ENCODE measurements around the gene FZD2. TPM values are rescaled to one million over a fixed set of nuclear protein-coding genes. Genes with fewer than 3 reads are reported as not detected.

FZD2 gene
- total and polyA plus RNA-seq, 4 donors: 0.37 to 0.61 (median 0.42) TPM; not detected in 1

DNA sequence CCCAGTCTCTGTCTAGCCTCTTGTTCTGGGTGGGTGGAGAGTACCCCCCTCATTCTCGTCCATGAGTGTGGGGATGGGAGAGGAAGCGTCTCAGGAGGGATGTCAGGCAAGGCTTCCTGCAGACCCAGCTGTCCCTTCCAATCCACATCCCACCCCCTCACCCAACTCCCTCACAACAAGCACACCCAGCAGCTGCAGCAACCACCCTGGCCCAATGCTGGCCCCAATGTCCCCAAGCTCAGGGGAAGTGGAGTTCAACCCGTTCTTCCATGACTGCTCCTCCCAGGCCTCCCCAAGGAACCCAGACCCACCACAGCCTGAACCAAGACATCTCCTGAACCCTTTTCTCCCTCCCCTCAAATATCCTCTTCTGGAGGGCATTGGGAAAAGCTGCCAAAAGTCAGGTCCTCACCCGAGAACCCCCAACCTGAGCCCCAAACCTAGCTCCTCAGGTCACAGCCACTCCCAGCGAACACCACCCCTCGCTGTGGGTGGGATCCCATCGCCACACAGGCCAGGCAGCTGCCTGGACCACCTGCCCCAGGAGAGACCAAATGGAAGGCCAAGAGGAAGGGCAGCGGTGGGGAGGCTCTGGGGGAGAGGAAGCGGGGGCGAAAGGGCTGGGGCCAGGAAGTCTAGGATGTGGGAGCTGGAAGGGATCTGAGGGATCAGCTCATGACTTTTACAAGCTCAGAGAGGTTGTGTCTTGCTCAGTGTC is 47.6 kb downstream of the FZD2 start:
- H3K9me3 ChIP-seq (ENCODE audit: control insufficient read depth in 4 of 4, low read length in 3 of 4): no peaks in the 10 kb centered on the region
- H3K4me1 ChIP-seq (ENCODE audit: control insufficient read depth in 4 of 4, insufficient read depth in 4 of 4, low read length in 3 of 4): no peaks in the 10 kb centered on the region
- H3K27me3 ChIP-seq (ENCODE audit: control insufficient read depth in 4 of 4, insufficient read depth in 4 of 4, low read length in 3 of 4): peaks cover 0 to 5% (median 0%) of the 10 kb centered on the region in 4 donors
- H3K9ac ChIP-seq (ENCODE audit: low read depth in 1 of 2, low read length in 2 of 2): no peak overlapping the region
- no peak for TF ChIP-seq SP1 (IDR thresholded peaks at IDR 0.05)
- no peak overlapping the region for H3K4me3 ChIP-seq (ENCODE audit: low read depth in 1 of 3, low read length in 3 of 3)
- no peak for DNase-seq (ENCODE audit: low spot score)
- no peaks in the 10 kb centered on the region for H3K36me3 ChIP-seq (ENCODE audit: control insufficient read depth in 4 of 4, insufficient read depth in 3 of 4, low read depth in 1 of 4, low read length in 3 of 4)
- H3K27ac ChIP-seq (ENCODE audit: low read depth in 1 of 2, low read length in 2 of 2): no peak overlapping the region
- 81% methylated on average over 10 of the region's 10 CpGs for WGBS

DNA sequence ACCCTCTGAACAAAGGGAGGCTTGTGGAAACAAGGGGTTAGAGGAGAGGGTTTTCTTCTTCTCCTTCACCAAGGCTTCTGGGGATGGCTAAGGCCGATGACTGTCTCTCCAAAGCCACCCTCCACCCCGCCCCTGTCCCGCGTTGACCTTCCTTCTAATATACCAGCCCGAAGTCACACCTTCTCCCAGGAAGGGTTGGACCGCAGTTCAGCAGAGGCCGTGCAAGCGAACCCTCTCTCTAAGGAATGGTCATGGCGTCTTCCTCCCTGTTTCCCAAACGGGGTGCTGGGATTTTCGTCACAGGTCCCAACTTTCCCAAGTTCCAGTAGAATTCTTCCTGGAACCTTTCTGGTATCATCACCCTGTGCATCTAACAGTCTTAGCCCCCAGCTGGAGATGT is 49.4 kb downstream of the FZD2 start:
- whole genome bisulfite sequencing: 94% methylated on average over 11 of the region's 11 CpGs
- Histone ChIP-seq H3K27me3 (ENCODE audit: control insufficient read depth in 4 of 4, insufficient read depth in 4 of 4, low read length in 3 of 4) (peaks cover 0 to 4% (median 0%) of the 10 kb centered on the region in 4 donors), H3K4me1 (ENCODE audit: control insufficient read depth in 4 of 4, insufficient read depth in 4 of 4, low read length in 3 of 4) (no peaks in the 10 kb centered on the region), H3K9me3 (ENCODE audit: control insufficient read depth in 4 of 4, low read length in 3 of 4) (no peaks in the 10 kb centered on the region), H3K27ac (ENCODE audit: low read depth in 1 of 2, low read length in 2 of 2) (no peak overlapping the region), H3K36me3 (ENCODE audit: control insufficient read depth in 4 of 4, insufficient read depth in 3 of 4, low read depth in 1 of 4, low read length in 3 of 4) (no peaks in the 10 kb centered on the region), H3K4me3 (ENCODE audit: low read depth in 1 of 3, low read length in 3 of 3) (no peak overlapping the region), H3K9ac (ENCODE audit: low read depth in 1 of 2, low read length in 2 of 2) (no peak overlapping the region)
- TF ChIP-seq FOXA1 (IDR thresholded peaks at IDR 0.05) (no peak), TAF1 (conservative IDR thresholded peaks at IDR 0.05) (no peak), JUND (IDR thresholded peaks at IDR 0.05) (no peak), HNF4G (IDR thresholded peaks at IDR 0.05) (no peak), RAD21 (IDR thresholded peaks at IDR 0.05) (no peak), GABPA (IDR thresholded peaks at IDR 0.05 in 1 of 2, conservative IDR thresholded peaks at IDR 0.05 in 1 of 2) (no peak), NR2F2 (IDR thresholded peaks at IDR 0.05) (no peak)
- TF ChIP-seq, protein P1, sequence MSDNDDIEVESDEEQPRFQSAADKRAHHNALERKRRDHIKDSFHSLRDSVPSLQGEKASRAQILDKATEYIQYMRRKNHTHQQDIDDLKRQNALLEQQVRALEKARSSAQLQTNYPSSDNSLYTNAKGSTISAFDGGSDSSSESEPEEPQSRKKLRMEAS (IDR thresholded peaks at IDR 0.05): no peak
- no peak for DNase-seq (ENCODE audit: low spot score)

DNA sequence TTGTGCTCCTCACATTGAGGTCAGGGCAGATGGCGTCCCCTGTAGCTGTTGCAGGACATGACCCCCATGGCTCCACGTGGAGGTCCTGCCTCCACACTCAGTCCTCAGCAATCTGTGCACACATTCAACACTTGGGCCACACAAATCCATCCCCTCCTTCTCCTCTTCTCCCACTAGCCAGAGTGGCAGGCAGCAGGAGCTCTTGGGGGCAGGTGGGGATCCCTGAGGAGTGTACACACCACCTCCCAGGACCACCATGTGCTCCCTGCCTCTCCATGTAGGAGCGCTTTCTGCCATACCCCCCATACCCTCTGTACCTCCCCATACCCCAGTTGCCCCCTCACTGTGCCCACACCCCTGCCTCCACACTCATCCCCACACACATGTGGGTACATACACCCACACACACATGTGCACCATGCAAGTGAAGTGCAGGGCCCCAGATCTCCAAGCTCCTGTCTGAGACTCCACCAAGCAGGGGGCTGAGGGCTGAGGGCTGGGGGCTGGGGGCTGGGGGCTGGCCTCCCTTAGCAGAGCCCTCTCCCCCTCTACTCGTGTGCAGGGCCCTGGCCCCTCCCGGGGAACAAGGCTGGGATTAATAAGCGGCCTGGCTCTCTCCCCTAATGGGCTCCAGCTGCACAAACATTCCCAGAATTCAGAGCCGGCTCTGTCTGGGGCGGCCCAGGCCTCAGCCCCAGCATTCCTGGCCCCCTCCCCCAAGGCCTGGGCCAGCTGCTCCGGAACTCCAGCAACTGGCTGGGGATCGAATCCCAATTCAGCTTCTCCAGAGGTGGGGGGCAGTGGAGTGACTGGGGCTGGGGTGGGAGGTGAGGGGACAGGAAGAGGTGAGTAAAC is 50.8 kb downstream of the FZD2 start:
- no peak for DNase-seq (ENCODE audit: low spot score)
- no peaks in the 10 kb centered on the region for H3K36me3 ChIP-seq (ENCODE audit: control insufficient read depth in 4 of 4, insufficient read depth in 3 of 4, low read depth in 1 of 4, low read length in 3 of 4)
- H3K27ac ChIP-seq (ENCODE audit: low read depth in 1 of 2, low read length in 2 of 2): no peak overlapping the region
- WGBS: 63% methylated on average over 10 of the region's 10 CpGs
- H3K9ac ChIP-seq (ENCODE audit: low read depth in 1 of 2, low read length in 2 of 2): no peak overlapping the region
- H3K4me1 ChIP-seq (ENCODE audit: control insufficient read depth in 4 of 4, insufficient read depth in 4 of 4, low read length in 3 of 4): no peaks in the 10 kb centered on the region
- H3K9me3 ChIP-seq (ENCODE audit: control insufficient read depth in 4 of 4, low read length in 3 of 4): no peaks in the 10 kb centered on the region
- no peak for TF ChIP-seq RAD21 (IDR thresholded peaks at IDR 0.05)
- TF ChIP-seq, protein P2, sequence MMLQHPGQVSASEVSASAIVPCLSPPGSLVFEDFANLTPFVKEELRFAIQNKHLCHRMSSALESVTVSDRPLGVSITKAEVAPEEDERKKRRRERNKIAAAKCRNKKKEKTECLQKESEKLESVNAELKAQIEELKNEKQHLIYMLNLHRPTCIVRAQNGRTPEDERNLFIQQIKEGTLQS (IDR thresholded peaks at IDR 0.05): no peak
- no peak for TF ChIP-seq RXRA (IDR thresholded peaks at IDR 0.05)
- no peak for TF ChIP-seq TAF1 (conservative IDR thresholded peaks at IDR 0.05)
- no peak for TF ChIP-seq GABPA (IDR thresholded peaks at IDR 0.05 in 1 of 2, conservative IDR thresholded peaks at IDR 0.05 in 1 of 2)
- no peak for TF ChIP-seq JUND (IDR thresholded peaks at IDR 0.05)
- TF ChIP-seq NR2F2 (IDR thresholded peaks at IDR 0.05): no peak
- TF ChIP-seq, protein P3, sequence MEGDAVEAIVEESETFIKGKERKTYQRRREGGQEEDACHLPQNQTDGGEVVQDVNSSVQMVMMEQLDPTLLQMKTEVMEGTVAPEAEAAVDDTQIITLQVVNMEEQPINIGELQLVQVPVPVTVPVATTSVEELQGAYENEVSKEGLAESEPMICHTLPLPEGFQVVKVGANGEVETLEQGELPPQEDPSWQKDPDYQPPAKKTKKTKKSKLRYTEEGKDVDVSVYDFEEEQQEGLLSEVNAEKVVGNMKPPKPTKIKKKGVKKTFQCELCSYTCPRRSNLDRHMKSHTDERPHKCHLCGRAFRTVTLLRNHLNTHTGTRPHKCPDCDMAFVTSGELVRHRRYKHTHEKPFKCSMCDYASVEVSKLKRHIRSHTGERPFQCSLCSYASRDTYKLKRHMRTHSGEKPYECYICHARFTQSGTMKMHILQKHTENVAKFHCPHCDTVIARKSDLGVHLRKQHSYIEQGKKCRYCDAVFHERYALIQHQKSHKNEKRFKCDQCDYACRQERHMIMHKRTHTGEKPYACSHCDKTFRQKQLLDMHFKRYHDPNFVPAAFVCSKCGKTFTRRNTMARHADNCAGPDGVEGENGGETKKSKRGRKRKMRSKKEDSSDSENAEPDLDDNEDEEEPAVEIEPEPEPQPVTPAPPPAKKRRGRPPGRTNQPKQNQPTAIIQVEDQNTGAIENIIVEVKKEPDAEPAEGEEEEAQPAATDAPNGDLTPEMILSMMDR (IDR thresholded peaks at IDR 0.05; ENCODE audit: low read depth, low read length, missing input control): no peak
- TF ChIP-seq HNF4G (IDR thresholded peaks at IDR 0.05): no peak
- TF ChIP-seq FOXA1 (IDR thresholded peaks at IDR 0.05): no peak
- TF ChIP-seq, protein P1 (IDR thresholded peaks at IDR 0.05): no peak
- TF ChIP-seq HNF4A (conservative IDR thresholded peaks at IDR 0.05): no peak
- H3K27me3 ChIP-seq (ENCODE audit: control insufficient read depth in 4 of 4, insufficient read depth in 4 of 4, low read length in 3 of 4): peaks cover 0 to 4% (median 0%) of the 10 kb centered on the region in 4 donors
- no peak overlapping the region for H3K4me3 ChIP-seq (ENCODE audit: low read depth in 1 of 3, low read length in 3 of 3)
